Neuronal stem cell (in vitro differentiated cells): ENCODE results near the gene CMSS1.
A peak's percentile ranks its signal among the peaks of the same experiment; 100 is the strongest.

Experiments
- DNase-seq: peaks from one replicate; pipeline ENCODE4 v3.0.0-alpha.2; 2013; ENCODE audit warnings: low spot score
- H2AFZ ChIP-seq: one replicate; pipeline ENCODE4 v1.6.1; 2013; ENCODE audit warnings: mild to moderate bottlenecking, low read length, inconsistent platforms
- H2AK5ac ChIP-seq: 2 replicates; pipeline ENCODE4 v1.6.1; 2013; ENCODE audit warnings: low read depth, mild to moderate bottlenecking, inconsistent platforms, low read length, moderate library complexity, mixed read lengths
- H2BK120ac ChIP-seq: 2 replicates; pipeline ENCODE4 v1.6.1; 2013; ENCODE audit warnings: low read depth, mild to moderate bottlenecking, inconsistent platforms, low read length, moderate library complexity, mixed read lengths
- H2BK12ac ChIP-seq: one replicate; pipeline ENCODE4 v1.6.1; 2013; ENCODE audit warnings: low read length, inconsistent platforms
- H2BK15ac ChIP-seq: 2 replicates; pipeline ENCODE4 v1.6.1; 2013; ENCODE audit warnings: mild to moderate bottlenecking, low read length, inconsistent platforms, mixed read lengths
- H2BK5ac ChIP-seq: one replicate; pipeline ENCODE4 v1.6.1; 2013; ENCODE audit warnings: inconsistent platforms, mild to moderate bottlenecking, low read length, moderate library complexity
- H3K14ac ChIP-seq: one replicate; pipeline ENCODE4 v1.6.1; 2013; ENCODE audit warnings: low read length, inconsistent platforms
- H3K18ac ChIP-seq: 2 replicates; pipeline ENCODE4 v1.6.1; 2013; ENCODE audit warnings: low read length, inconsistent platforms
- H3K23ac ChIP-seq: 2 replicates; pipeline ENCODE4 v1.6.1; 2013; ENCODE audit warnings: low read depth, mild to moderate bottlenecking, mixed read lengths, low read length, inconsistent platforms; ENCODE audit not compliant: poor library complexity
- H3K27ac ChIP-seq: replicated peaks from 3 replicates; pipeline ENCODE4 v1.5.1; 2013; ENCODE audit warnings: low read length, inconsistent platforms
- H3K27me3 ChIP-seq, 3 experiments: 2 replicates each; pipeline ENCODE4 v1.6.1; 2013; ENCODE audit warnings: low read length in 3 of 3, mild to moderate bottlenecking in 2 of 3, inconsistent platforms in 1 of 3, low read depth in 1 of 3, mixed read lengths in 1 of 3, moderate library complexity in 1 of 3; ENCODE audit not compliant: control insufficient read depth in 3 of 3, insufficient read depth in 3 of 3
- H3K36me3 ChIP-seq, 2 donors: replicated peaks in 1 of 2; 2 replicates each; pipeline ENCODE4 v1.6.1; 2013; ENCODE audit warnings: low read length in 2 of 2; ENCODE audit not compliant: control insufficient read depth in 2 of 2, insufficient read depth in 2 of 2
- H3K4ac ChIP-seq: 2 replicates; pipeline ENCODE4 v1.6.1; 2013; ENCODE audit warnings: inconsistent platforms, mild to moderate bottlenecking, low read length, moderate library complexity
- H3K4me1 ChIP-seq, 2 donors: 1 replicate in 1 of 2; 2 replicates in 1 of 2; pipeline ENCODE4 v1.6.1; 2013; ENCODE audit warnings: low read length in 2 of 2, low read depth in 1 of 2; ENCODE audit not compliant: control insufficient read depth in 2 of 2, insufficient read depth in 1 of 2
- H3K4me2 ChIP-seq: one replicate; pipeline ENCODE4 v1.6.1; 2013; ENCODE audit warnings: mild to moderate bottlenecking, low read length, inconsistent platforms; ENCODE audit not compliant: insufficient read depth, poor library complexity, severe bottlenecking
- H3K4me3 ChIP-seq, 2 donors: 2 replicates each; pipeline ENCODE4 v1.5.1; 2013; ENCODE audit warnings: low read length in 2 of 2, mild to moderate bottlenecking in 2 of 2, inconsistent platforms in 1 of 2, moderate library complexity in 1 of 2
- H3K79me1 ChIP-seq: one replicate; pipeline ENCODE4 v1.6.1; 2013; ENCODE audit warnings: low read depth, mild to moderate bottlenecking, inconsistent platforms, low read length, moderate library complexity
- H3K9ac ChIP-seq: one replicate; pipeline ENCODE4 v1.6.1; 2013; ENCODE audit warnings: mild to moderate bottlenecking, low read depth, low read length, inconsistent platforms; ENCODE audit not compliant: poor library complexity
- H3K9me3 ChIP-seq, 2 donors: replicated peaks in 1 of 2; 2 replicates each; pipeline versions ENCODE3 to v1.6.1; 2013; ENCODE audit warnings: low read length in 2 of 2, mild to moderate bottlenecking in 2 of 2, inconsistent platforms in 1 of 2, low read depth in 1 of 2, mixed read lengths in 1 of 2, moderate library complexity in 1 of 2; ENCODE audit not compliant: control insufficient read depth in 2 of 2, insufficient read depth in 1 of 2
- H4K8ac ChIP-seq: one replicate; pipeline ENCODE4 v1.6.1; 2013; ENCODE audit warnings: low read depth, mild to moderate bottlenecking, inconsistent platforms, low read length, moderate library complexity
- H4K91ac ChIP-seq: one replicate; pipeline ENCODE4 v1.6.1; 2013; ENCODE audit warnings: low read length, low read depth, mild to moderate bottlenecking, inconsistent platforms; ENCODE audit not compliant: poor library complexity
- WGBS, 2 donors: extraction: QIAGEN DNeasy Blood & Tissue Kit; methylation state at CpG; one replicate each; pipeline ENCODE4 v1.1.7; 2013; ENCODE audit warnings: missing lambda C conversion rate in 2 of 2, mixed read lengths in 1 of 2; ENCODE audit not compliant: insufficient read length in 2 of 2, insufficient replicate concordance in 1 of 2; ENCODE audit errors: extremely low coverage in 2 of 2; 5-methylcytosine and 5-hydroxymethylcytosine counted together

The CMSS1 gene

GRCh38 chr3:100102757-100103156 is 285.1 kb downstream of the CMSS1 start:
- Histone ChIP-seq H3K27me3 (no peaks in the 10 kb centered on the region), H3K4ac (no peak overlapping the region), H3K27ac (no peak overlapping the region), H3K4me2 (no peak overlapping the region), H3K4me1 (peaks cover 3 to 4% of the 10 kb centered on the region in 2 donors), H3K79me1 (no peaks in the 10 kb centered on the region), H3K18ac (no peak overlapping the region), H2BK120ac (no peak overlapping the region), H4K91ac (no peak overlapping the region), H4K8ac (no peak overlapping the region), H3K14ac (no peak overlapping the region), H2AFZ (no peak overlapping the region), H3K9me3 (no peaks in the 10 kb centered on the region), H2BK5ac (no peak overlapping the region), H2AK5ac (no peak overlapping the region), H3K23ac (no peak overlapping the region), H2BK15ac (no peak overlapping the region), H3K9ac (no peak overlapping the region), H2BK12ac (no peak overlapping the region), H3K4me3 (no peak overlapping the region), H3K36me3 (no peaks in the 10 kb centered on the region)
- no CpG with 5 or more reads among the region's 1 CpG for WGBS, 2 donors
- no peak for DNase-seq

DNA sequence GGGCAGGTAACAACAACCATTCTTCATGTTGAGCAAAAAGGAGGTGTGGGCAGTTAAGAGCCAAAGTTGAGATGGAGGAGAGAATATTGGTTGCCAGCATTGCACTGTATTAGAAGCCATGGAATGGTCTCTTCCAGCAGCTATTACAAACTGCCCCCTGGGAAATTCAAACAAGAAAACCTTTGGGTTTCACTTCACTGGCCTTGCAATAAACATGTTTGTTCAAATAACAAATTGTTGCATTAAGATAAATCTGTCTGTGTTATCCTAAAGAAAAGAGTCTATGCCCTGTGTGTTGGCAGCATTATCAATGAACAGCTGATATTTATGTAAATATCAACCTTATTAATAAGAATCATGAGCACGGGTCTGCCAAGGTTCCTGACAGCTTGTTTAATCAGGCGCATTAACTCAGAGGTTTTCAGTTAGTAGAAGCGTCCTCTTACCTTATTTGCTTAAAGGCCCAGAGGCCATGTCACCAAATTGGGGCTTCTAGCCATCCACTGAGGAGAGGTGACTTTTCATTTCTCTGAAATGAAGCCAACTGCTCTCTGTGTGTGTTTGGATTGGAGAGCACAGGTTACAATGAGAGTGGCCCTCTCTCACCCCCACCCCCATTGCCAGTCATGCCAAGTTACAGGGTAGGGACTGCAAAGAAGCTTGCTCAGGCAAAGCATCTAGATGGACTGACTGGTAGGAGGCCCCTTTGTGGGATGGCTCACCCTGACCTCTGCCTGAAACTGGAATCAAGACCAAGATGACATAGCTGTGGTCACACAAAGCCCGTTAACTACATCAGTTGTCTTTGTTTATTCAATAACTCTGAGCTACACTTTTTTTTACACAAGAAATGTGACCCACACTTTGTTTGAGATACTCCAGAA is 286.1 kb downstream of the CMSS1 start:
- H2BK5ac ChIP-seq, result no peak overlapping the region
- no CpG with 5 or more reads among the region's 4 CpGs for WGBS, 2 donors

GRCh38 chr3:100104442-100104798 is 286.8 kb downstream of the CMSS1 start:
- WGBS, 2 donors, result no CpG with 5 or more reads among the region's 2 CpGs
- no peak overlapping the region for H2BK12ac ChIP-seq
- H2BK5ac ChIP-seq, result no peak overlapping the region
- no peak overlapping the region for H3K4ac ChIP-seq
- no peaks in the 10 kb centered on the region for H3K9me3 ChIP-seq
- peaks cover 0 to 5% of the 10 kb centered on the region in 2 donors for H3K4me1 ChIP-seq
- H3K23ac ChIP-seq, result no peak overlapping the region
- H3K27me3 ChIP-seq, result no peaks in the 10 kb centered on the region
- H3K27ac ChIP-seq, result no peak overlapping the region
- H2BK15ac ChIP-seq, result no peak overlapping the region
- no peak overlapping the region for H3K14ac ChIP-seq
- H3K18ac ChIP-seq, result no peak overlapping the region
- no peak overlapping the region for H2AK5ac ChIP-seq
- H3K36me3 ChIP-seq, result no peaks in the 10 kb centered on the region
- no peak overlapping the region for H3K9ac ChIP-seq
- H4K91ac ChIP-seq, result no peak overlapping the region
- H3K4me3 ChIP-seq, result no peak overlapping the region
- no peak overlapping the region for H3K4me2 ChIP-seq
- DNase-seq, result no peak
- no peak overlapping the region for H2AFZ ChIP-seq
- H4K8ac ChIP-seq, result no peak overlapping the region
- no peak overlapping the region for H2BK120ac ChIP-seq
- H3K79me1 ChIP-seq, result no peaks in the 10 kb centered on the region

More for the DNA sequence above, 286.1 kb downstream of the CMSS1 start:
- no peak overlapping the region for H3K27ac ChIP-seq
- no peak overlapping the region for H2AK5ac ChIP-seq
- H2AFZ ChIP-seq, result no peak overlapping the region
- peak overlapping the region; percentile 33 for H3K18ac ChIP-seq
- H4K91ac ChIP-seq, result no peak overlapping the region
- no peak overlapping the region for H3K14ac ChIP-seq
- H3K23ac ChIP-seq, result no peak overlapping the region
- no peak for DNase-seq
- no peaks in the 10 kb centered on the region for H3K79me1 ChIP-seq
- no peak overlapping the region for H3K4me3 ChIP-seq
- H2BK120ac ChIP-seq, result no peak overlapping the region
- H3K27me3 ChIP-seq, result no peaks in the 10 kb centered on the region
- peaks cover 0 to 5% of the 10 kb centered on the region in 2 donors for H3K4me1 ChIP-seq
- no peak overlapping the region for H2BK12ac ChIP-seq
- H3K36me3 ChIP-seq, result no peaks in the 10 kb centered on the region
- no peak overlapping the region for H3K4ac ChIP-seq
- no peak overlapping the region for H4K8ac ChIP-seq
- no peak overlapping the region for H2BK15ac ChIP-seq
- H3K4me2 ChIP-seq, result no peak overlapping the region
- no peaks in the 10 kb centered on the region for H3K9me3 ChIP-seq
- H3K9ac ChIP-seq, result no peak overlapping the region

- Histone ChIP-seq H3K79me1 (no peaks in the 10 kb centered on the region), H3K18ac (no peak overlapping the region), H3K4me3 (no peak overlapping the region), H2BK15ac (no peak overlapping the region), H3K27ac (no peak overlapping the region), H3K4me2 (no peak overlapping the region), H2BK120ac (no peak overlapping the region), H3K4me1 (peaks cover 0 to 5% of the 10 kb centered on the region in 2 donors), H2BK12ac (no peak overlapping the region), H2AK5ac (no peak overlapping the region), H3K9ac (no peak overlapping the region), H2AFZ (no peak overlapping the region), H3K36me3 (no peaks in the 10 kb centered on the region), H3K27me3 (no peaks in the 10 kb centered on the region), H4K8ac (no peak overlapping the region), H3K4ac (no peak overlapping the region), H3K9me3 (no peaks in the 10 kb centered on the region), H3K14ac (no peak overlapping the region), H3K23ac (no peak overlapping the region), H4K91ac (no peak overlapping the region), H2BK5ac (no peak overlapping the region)
- no peak for DNase-seq
These were observed 287.3 kb downstream of the CMSS1 start for GRCh38 chr3:100104817-100105413.
